Upper lobe of left lung (tissue), 6 donors: ENCODE data around the gene RANBP9. TPM values are rescaled to one million over a fixed set of nuclear protein-coding genes. Genes with fewer than 3 reads are reported as not detected.
A peak's percentile ranks its signal among the peaks of the same experiment; 100 is the strongest.

Experiments used
- ATAC-seq, 2 donors: fragments of 200-7000 bp; cut with Tn5 transposase; one replicate each; pipeline ENCODE4 v1.9.1; 2022; ENCODE audit warnings: mild to moderate bottlenecking in 2 of 2, moderate library complexity in 2 of 2; ENCODE audit not compliant: low FRiP score in 2 of 2
- DNase-seq, 2 donors: peaks; one replicate each; pipeline ENCODE4 v3.0.0-alpha.2; 2019 to 2020
- H3K27ac ChIP-seq, 4 donors: fragments of 200-600 bp; sonication (generic); one replicate each; pipeline ENCODE4 v1.5.1; 2016 to 2019
- H3K27me3 ChIP-seq, 4 donors: fragments of 200-600 bp; sonication (generic); one replicate each; pipeline ENCODE4 v1.5.1; 2017 to 2019
- H3K36me3 ChIP-seq, 4 donors: fragments of 200-600 bp; sonication (generic); one replicate each; pipeline ENCODE4 v1.5.1; 2016 to 2019
- H3K4me1 ChIP-seq, 4 donors: fragments of 200-600 bp; sonication (generic); one replicate each; pipeline ENCODE4 v1.5.1; 2018 to 2019
- H3K4me3 ChIP-seq, 4 donors: fragments of 200-600 bp; sonication (generic); one replicate each; pipeline ENCODE4 v1.5.1; 2017 to 2019; ENCODE audit warnings: mild to moderate bottlenecking in 2 of 4, moderate library complexity in 1 of 4
- H3K9me3 ChIP-seq, 4 donors: fragments of 200-600 bp; sonication (generic); one replicate each; pipeline ENCODE4 v1.5.1; 2018 to 2019
- CTCF ChIP-seq, 6 experiments: fragments of 450-650 bp in 4 of 6; fragments of 200-600 bp in 2 of 6; sonication (generic) in 2 of 6; IDR thresholded peaks; one replicate each; pipeline ENCODE4 v1.5.1; 2016 to 2019; ENCODE audit warnings: antibody characterized with exemption in 6 of 6
- EP300 ChIP-seq, 4 donors: sonication (generic); formaldehyde crosslinking; IDR thresholded peaks; one replicate each; pipeline ENCODE4 v1.5.1; 2017; ENCODE audit warnings: antibody characterized with exemption in 4 of 4, control low read depth in 2 of 4
- POLR2A ChIP-seq, 4 donors: fragments of 450-650 bp; IDR thresholded peaks; one replicate each; pipeline ENCODE4 v1.5.1; 2016 to 2017; ENCODE audit warnings: antibody characterized with exemption in 4 of 4, mild to moderate bottlenecking in 2 of 4
- POLR2AphosphoS5 ChIP-seq, 2 donors: sonication (generic); formaldehyde crosslinking; IDR thresholded peaks; one replicate each; pipeline ENCODE4 v1.5.1; 2017; ENCODE audit warnings: antibody characterized with exemption in 2 of 2
- WGBS, 2 donors: methylation state at CpG; one replicate each; pipeline ENCODE4 v1.1.5; 2017 to 2018; 5-methylcytosine and 5-hydroxymethylcytosine counted together
- total RNA-seq, 6 donors: library from RNA; depleted of rRNA in 4 of 6; stranded (reverse); fragments of >200 nt in 4 of 6; gene quantifications; one replicate each; pipeline versions ENCODE4 v1.1.0 to v1.2.1, GENCODE V29; 2016 to 2021
- donor health status: DM: no; HTN: no; CAD: no; lungs with moderate emphysema.
- donor health status: DM: no; HTN: yes; CAD: no; lungs with severe emphysema.

The RANBP9 gene
- total RNA-seq, 6 donors from 2014 or later: 29.8 to 46.7 (median 36.4) TPM

- H3K9me3 ChIP-seq: no peaks in the 10 kb centered on the region
- no peak for ATAC-seq
- H3K36me3 ChIP-seq: peaks cover 4 to 44% (median 17%) of the 10 kb centered on the region in 4 donors
- no peak for TF ChIP-seq CTCF (IDR thresholded peaks at IDR 0.05)
- no peak for TF ChIP-seq POLR2AphosphoS5 (IDR thresholded peaks at IDR 0.05)
- TF ChIP-seq POLR2A (IDR thresholded peaks at IDR 0.05): no peak
- no peak for TF ChIP-seq EP300 (IDR thresholded peaks at IDR 0.05)
- peaks cover 0 to 4% (median 2%) of the 10 kb centered on the region in 4 donors for H3K4me1 ChIP-seq
- no peak overlapping the region for H3K4me3 ChIP-seq
- DNase-seq: no peak
- no peak overlapping the region for H3K27ac ChIP-seq
- H3K27me3 ChIP-seq: no peaks in the 10 kb centered on the region
- 55 to 67% methylated on average over 5 of the region's 5 CpGs for WGBS, 2 donors
Observed at GRCh38 chr6:13641315-13641714, 70.3 kb downstream of the RANBP9 start.

GRCh38 chr6:13638626-13639025, 73.0 kb downstream of the RANBP9 start:
- H3K9me3 ChIP-seq: no peaks in the 10 kb centered on the region
- TF ChIP-seq EP300 (IDR thresholded peaks at IDR 0.05): no peak
- TF ChIP-seq POLR2A (IDR thresholded peaks at IDR 0.05): no peak
- TF ChIP-seq CTCF (IDR thresholded peaks at IDR 0.05): no peak
- no peak for TF ChIP-seq POLR2AphosphoS5 (IDR thresholded peaks at IDR 0.05)
- no peak for ATAC-seq
- 61 to 91% methylated on average over 4 of the region's 4 CpGs for WGBS, 2 donors
- H3K4me3 ChIP-seq: no peak overlapping the region
- H3K27ac ChIP-seq: peak overlapping the region in 1 of 4 donors; percentile 3
- no peaks in the 10 kb centered on the region for H3K27me3 ChIP-seq
- peaks cover 4 to 49% (median 20%) of the 10 kb centered on the region in 4 donors for H3K36me3 ChIP-seq
- DNase-seq: peak in 1 of 2 donors; percentile 35
- peaks cover 0 to 6% (median 2%) of the 10 kb centered on the region in 4 donors for H3K4me1 ChIP-seq

GRCh38 chr6:13638014-13638413, 73.6 kb downstream of the RANBP9 start:
- DNase-seq: no peak
- Histone ChIP-seq H3K27me3 (no peaks in the 10 kb centered on the region), H3K36me3 (peaks cover 4 to 48% (median 20%) of the 10 kb centered on the region in 4 donors), H3K27ac (peak overlapping the region in 1 of 4 donors; percentile 3), H3K9me3 (no peaks in the 10 kb centered on the region), H3K4me3 (no peak overlapping the region), H3K4me1 (peaks cover 0 to 6% (median 2%) of the 10 kb centered on the region in 4 donors)
- ATAC-seq: no peak
- no peak for TF ChIP-seq EP300 (IDR thresholded peaks at IDR 0.05)
- TF ChIP-seq POLR2AphosphoS5 (IDR thresholded peaks at IDR 0.05): no peak
- no peak for TF ChIP-seq POLR2A (IDR thresholded peaks at IDR 0.05)
- WGBS, 2 donors: 92 to 97% methylated on average over 1 of the region's 1 CpG

- no peak for ATAC-seq
- 68 to 82% methylated on average over 4 of the region's 4 CpGs for WGBS, 2 donors
- peak overlapping the region in 2 of 4 donors; percentile 51 to 72 for H3K27ac ChIP-seq
Observed at GRCh38 chr6:13635948-13636658, 75.5 kb downstream of the RANBP9 start.

More at GRCh38 chr6:13635948-13636658, 75.5 kb downstream of the RANBP9 start:
- Histone ChIP-seq H3K4me3 (no peak overlapping the region), H3K36me3 (peaks cover 4 to 51% (median 25%) of the 10 kb centered on the region in 4 donors), H3K27me3 (no peaks in the 10 kb centered on the region), H3K4me1 (peaks cover 0 to 6% (median 2%) of the 10 kb centered on the region in 4 donors), H3K9me3 (no peaks in the 10 kb centered on the region)
- TF ChIP-seq POLR2A (IDR thresholded peaks at IDR 0.05) (no peak), POLR2AphosphoS5 (IDR thresholded peaks at IDR 0.05) (no peak), CTCF (IDR thresholded peaks at IDR 0.05) (no peak), EP300 (IDR thresholded peaks at IDR 0.05) (no peak)
- no peak for DNase-seq
